Measurements from ENCODE around the gene KIAA0930. TPM values are rescaled to one million over a fixed set of nuclear protein-coding genes. Genes with fewer than 3 reads are reported as not detected.

The KIAA0930 gene
- total and polyA plus RNA-seq, 2 experiments from 2014 or later: 15.0 to 78.6 TPM

GRCh38 chr22:45227645-45228400 is 12.9 kb downstream of the KIAA0930 start (continued):
- TF ChIP-seq REST (IDR thresholded peaks at IDR 0.05; ENCODE audit: unreplicated experiment) (no peak), STAT1 (IDR thresholded peaks at IDR 0.05; ENCODE audit: unreplicated experiment) (no peak), ETS1 (IDR thresholded peaks at IDR 0.05) (no peak), CREB1 (CRISPR knock-in tag; IDR thresholded peaks at IDR 0.05; ENCODE audit: low read depth) (no peak), ZNF114 (CRISPR knock-in tag; IDR thresholded peaks at IDR 0.05) (no peak), EZH2 (IDR thresholded peaks at IDR 0.05; ENCODE audit: low read depth, unreplicated experiment) (no peak), POLR2AphosphoS5 (IDR thresholded peaks at IDR 0.05; ENCODE audit: low read depth) (no peak), EZH2phosphoT487 (IDR thresholded peaks at IDR 0.05; ENCODE audit: unreplicated experiment) (no peak), CTCF (conservative IDR thresholded peaks at IDR 0.05; ENCODE audit: low read depth in 2 of 2) (no peak), JUNB (IDR thresholded peaks at IDR 0.05; ENCODE audit: unreplicated experiment) (no peak)

GRCh38 chr22:45226503-45227186 is 14.0 kb downstream of the KIAA0930 start:
- no peak for ATAC-seq
- Histone ChIP-seq H2AFZ (no peak overlapping the region), H3K4me1 (ENCODE audit: insufficient read depth) (no peaks in the 10 kb centered on the region), H3K36me3 (ENCODE audit: insufficient read depth) (no peaks in the 10 kb centered on the region), H3K27me3 (ENCODE audit: insufficient read depth) (no peaks in the 10 kb centered on the region), H3K4me2 (no peak overlapping the region), H3K4me3 (no peak overlapping the region), H3F3A (replicated peaks; ENCODE audit: low read depth) (no peaks in the 10 kb centered on the region), H4K20me1 (replicated peaks; ENCODE audit: insufficient read depth) (peaks cover 11% of the 10 kb centered on the region), H3K79me2 (replicated peaks; ENCODE audit: insufficient read depth) (peaks cover 18% of the 10 kb centered on the region), H3K9me2 (ENCODE audit: insufficient read depth) (no peaks in the 10 kb centered on the region), H3K27ac (ENCODE audit: low read depth) (0 out of 2 replicates have a peak overlapping the region, but pooled peaks have one; percentile 32)
- DNase-seq (ENCODE audit: low spot score): no peak
- H3K27ac Mint-ChIP-seq: no peak overlapping the region
- no peak for TF ChIP-seq ZNF462 (CRISPR knock-in tag; IDR thresholded peaks at IDR 0.05)
- H3K4me3 Mint-ChIP-seq: no peak overlapping the region; the same call in 2 of the 3 replicates
- H3K36me3 Mint-ChIP-seq (ENCODE audit: low read depth): no peaks in the 10 kb centered on the region; the same call in 2 of the 3 replicates
- peaks cover 11% of the 10 kb centered on the region for H3K27me3 Mint-ChIP-seq (ENCODE audit: insufficient read depth, low read depth, poor library complexity)
- peaks cover 40% of the 10 kb centered on the region for H3K4me1 Mint-ChIP-seq
- H3K9me3 Mint-ChIP-seq: no peaks in the 10 kb centered on the region; the same call in 2 of the 3 replicates

Data from GM23338 (cell line).